Myocyte (in vitro differentiated cells): ENCODE data around the gene SEZ6. TPM values are rescaled to one million over a fixed set of nuclear protein-coding genes. Genes with fewer than 3 reads are reported as not detected.

ENCODE experiments used
- DNase-seq: peaks from one replicate; pipeline ENCODE4 v3.0.0-alpha.2; 2012; ENCODE audit warnings: low read depth
- total RNA-seq: library from RNA; depleted of rRNA; stranded (reverse); fragments of >200 nt; gene quantifications from 2 replicates; pipeline ENCODE4 v1.2.3, GENCODE V29; 2014

The SEZ6 gene
- total RNA-seq, 1 donor from 2014 or later, result 0.16 TPM

DNA sequence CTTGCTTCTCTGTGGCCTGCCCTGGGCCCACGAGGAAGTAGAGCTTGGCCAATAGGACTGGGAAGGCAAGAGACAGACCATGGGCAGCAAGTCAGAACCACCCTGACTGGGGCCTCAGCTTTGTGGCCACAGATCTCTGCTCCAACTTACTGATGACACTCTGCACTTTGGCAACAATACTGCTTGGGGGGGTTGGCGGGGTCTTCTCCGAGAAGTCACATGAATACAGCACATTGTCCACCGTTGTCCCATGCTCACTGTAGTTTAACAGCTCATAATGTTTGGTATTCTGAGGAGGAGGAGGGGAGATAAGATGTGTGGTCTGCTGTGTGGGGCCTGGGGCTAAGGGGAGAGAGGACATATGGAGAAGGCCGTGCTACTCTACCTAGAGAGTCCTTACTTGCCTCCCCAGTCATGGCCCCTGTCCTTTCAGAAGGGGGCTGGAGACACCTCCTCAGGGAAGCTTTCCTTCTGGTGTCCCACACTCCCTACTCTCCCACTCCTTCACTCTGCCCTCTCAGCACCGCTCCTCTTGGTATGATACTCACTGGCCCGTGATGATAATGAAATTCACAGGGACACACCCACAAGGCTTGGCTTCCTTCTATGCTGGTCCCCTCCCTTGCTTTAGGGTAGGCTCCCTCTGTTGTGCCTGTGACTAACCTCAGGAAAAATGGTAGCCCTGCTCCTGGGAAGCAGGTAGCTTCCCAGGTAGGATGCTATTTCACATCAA lies 99.0 kb downstream of the SEZ6 start:
- DNase-seq, result no peak

DNA sequence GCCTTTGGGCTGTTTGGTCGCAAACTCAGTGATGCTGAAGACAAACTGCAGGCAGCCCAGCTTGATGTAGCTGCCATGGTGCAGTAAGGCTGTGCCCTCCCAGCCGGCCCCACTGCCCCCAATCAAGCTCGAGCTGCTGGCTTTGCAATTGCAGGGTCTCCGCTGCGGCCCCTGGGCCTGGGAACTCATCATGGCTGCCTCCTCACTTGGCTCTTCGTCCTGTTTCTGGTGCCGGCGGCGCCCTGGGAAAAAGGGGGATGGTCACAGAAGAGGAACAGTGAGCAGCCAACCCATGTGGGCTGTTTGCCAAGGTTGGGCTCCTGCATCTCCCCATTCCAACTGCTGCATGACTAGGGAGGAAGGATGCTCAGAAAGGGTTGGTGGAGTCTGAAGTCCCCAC lies 99.6 kb downstream of the SEZ6 start:
- DNase-seq, result no peak

Other genes starting within 250 kb of the SEZ6 start
- 12.7 and 13.3 TPM in 2 replicates for gene FAM222B, start 163.2 kb downstream of the SEZ6 start, total RNA-seq
- 35.2 and 43.7 TPM in 2 replicates for gene ERAL1, start 151.0 kb downstream of the SEZ6 start, total RNA-seq
- 30.1 and 36.4 TPM in 2 replicates for gene FLOT2, start 108.3 kb downstream of the SEZ6 start, total RNA-seq
- gene DHRS13, start 103.0 kb downstream of the SEZ6 start, total RNA-seq, result 3.3 and 5.3 TPM in 2 replicates
- 18.5 and 21.4 TPM in 2 replicates for gene PHF12, start 54.5 kb downstream of the SEZ6 start, total RNA-seq
- gene PIPOX, start 37.1 kb upstream of the SEZ6 start, total RNA-seq, result 6.4 and 17.5 TPM in 2 replicates
- gene MYO18A, start 174.4 kb upstream of the SEZ6 start, total RNA-seq, result 167 and 209 TPM in 2 replicates
- gene CRYBA1, start 240.8 kb upstream of the SEZ6 start, total RNA-seq, result not detected in 2 replicates